HepG2 (cell line): ENCODE results near the gene CNTN5. TPM values are rescaled to one million over a fixed set of nuclear protein-coding genes. Genes with fewer than 3 reads are reported as not detected.

Experiments used
- ATAC-seq: fragments of 200-7000 bp; cut with Tn5 transposase; 3 replicates; pipeline ENCODE4 v1.9.1; 2020; ENCODE audit warnings: mild to moderate bottlenecking, moderate library complexity
- BruUV-seq: library from RNA; stranded (reverse); fragments of 400-500 nt; replicated peaks from 2 replicates; lab custom pipeline; 2021; lab: Mats Ljungman, UMichigan
- CTCF ChIA-PET: fragments of 300-600 bp; formaldehyde crosslinking; extraction: SDS; loops from one replicate; lab custom pipeline; 2021; ENCODE audit warnings: low total read pairs, inconsistent platforms, low intra/inter-chr PET ratio; lab: Yijun Ruan, JAX
- POLR2A ChIA-PET: fragments of 350-600 bp; sonication (Branson Sonifier 250); formaldehyde crosslinking; loops from one replicate; lab custom pipeline; 2020; ENCODE audit warnings: antibody characterized with exemption, inconsistent platforms; lab: Yijun Ruan, JAX
- DNase-seq: peaks from one replicate; pipeline ENCODE4 v3.0.0-alpha.2; 2015; ENCODE audit warnings: low spot score
- FAIRE-seq: peaks from 3 replicates; lab custom pipeline; 2011; peaks lifted over from hg19 to GRCh38; lab: Jason Lieb, UNC
- H2AFZ ChIP-seq: one replicate; pipeline ENCODE4 v1.6.1; 2011; ENCODE audit warnings: low read length, inconsistent platforms
- H3K27ac ChIP-seq: fragments of 300-600 bp; 3 replicates; pipeline ENCODE4 v1.8.0; 2011; ENCODE audit warnings: mixed run types, mild to moderate bottlenecking, mixed read lengths, low read length, inconsistent platforms; ENCODE audit not compliant: insufficient read depth; ENCODE audit errors: extremely low read length
- H3K27me3 ChIP-seq, 2 experiments: fragments of 200-600 bp in 1 of 2; 2 replicates in 1 of 2; 3 replicates in 1 of 2; pipeline versions ENCODE4 v1.6.0 to v1.8.0; 2011; ENCODE audit warnings: low read length in 2 of 2, mild to moderate bottlenecking in 2 of 2, moderate library complexity in 2 of 2, inconsistent platforms in 1 of 2; ENCODE audit not compliant: insufficient read depth in 2 of 2, control insufficient read depth in 1 of 2
- H3K36me3 ChIP-seq, 2 experiments: fragments of 200-600 bp in 1 of 2; replicated peaks in 1 of 2; 2 replicates in 1 of 2; 3 replicates in 1 of 2; pipeline versions ENCODE4 v1.5.1 to v1.8.0; 2011; ENCODE audit warnings: low read length in 2 of 2, inconsistent platforms in 1 of 2; ENCODE audit not compliant: insufficient read depth in 2 of 2, control insufficient read depth in 1 of 2
- H3K4me1 ChIP-seq: 2 replicates; pipeline ENCODE4 v1.5.1; 2012; ENCODE audit warnings: low read length, inconsistent platforms; ENCODE audit not compliant: insufficient read depth
- H3K4me2 ChIP-seq: 2 replicates; pipeline ENCODE4 v1.6.0; 2011; ENCODE audit warnings: low read depth, low read length, inconsistent platforms
- H3K4me3 ChIP-seq, 3 experiments: fragments of 200-600 bp in 1 of 3; sonication (generic), shearing (Covaris generic) in 1 of 3; replicated peaks in 1 of 3; 2 replicates each; pipeline ENCODE4 v1.5.1; 2011 to 2016; ENCODE audit warnings: low read length in 3 of 3, inconsistent platforms in 2 of 3, low read depth in 2 of 3, mild to moderate bottlenecking in 2 of 3, control low read depth in 1 of 3, mixed read lengths in 1 of 3; ENCODE audit not compliant: insufficient read depth in 1 of 3
- H3K79me2 ChIP-seq: one replicate; pipeline ENCODE4 v1.6.1; 2011; ENCODE audit warnings: low read length, inconsistent platforms; ENCODE audit not compliant: insufficient read depth
- H3K9ac ChIP-seq: 2 replicates; pipeline ENCODE4 v1.6.0; 2011; ENCODE audit warnings: mild to moderate bottlenecking, low read depth, low read length, inconsistent platforms; ENCODE audit not compliant: insufficient read depth
- H3K9me3 ChIP-seq: 2 replicates; pipeline ENCODE4 v1.5.1; 2012; ENCODE audit warnings: mild to moderate bottlenecking, low read length
- H4K20me1 ChIP-seq: 2 replicates; pipeline ENCODE4 v1.6.0; 2011; ENCODE audit warnings: inconsistent platforms, mild to moderate bottlenecking, low read length, moderate library complexity; ENCODE audit not compliant: insufficient read depth
- AGO1 ChIP-seq: fragments of 200-400 bp; formaldehyde crosslinking; IDR thresholded peaks from 2 replicates; pipeline ENCODE4 v1.6.1; 2017; ENCODE audit warnings: mild to moderate bottlenecking, low read depth, low read length, moderate library complexity; ENCODE audit not compliant: poor library complexity, severe bottlenecking
- CBX5 ChIP-seq: sonication (generic); formaldehyde crosslinking; IDR thresholded peaks from 2 replicates; pipeline ENCODE4 v1.4.0; 2020; ENCODE audit warnings: missing genetic modification reagents, borderline replicate concordance
- GABPA ChIP-seq, 2 experiments: IDR thresholded peaks; 2 replicates each; pipeline ENCODE4 v1.6.1; 2011 to 2016; ENCODE audit warnings: low read depth in 2 of 2, low read length in 1 of 2, missing biosample characterization in 1 of 2, missing genetic modification characterization in 1 of 2
- GFI1 ChIP-seq: sonication (generic); formaldehyde crosslinking; IDR thresholded peaks from 2 replicates; pipeline ENCODE4 v1.5.0; 2020; ENCODE audit warnings: missing genetic modification reagents, mild to moderate bottlenecking, borderline replicate concordance
- NFE2 ChIP-seq: sonication (generic); formaldehyde crosslinking; IDR thresholded peaks from 2 replicates; pipeline ENCODE4 v1.4.0; 2020; ENCODE audit warnings: missing genetic modification reagents
- RAD51 ChIP-seq: fragments of 450-650 bp; IDR thresholded peaks from 2 replicates; pipeline ENCODE4 v1.6.1; 2016; ENCODE audit warnings: borderline replicate concordance
- ZFP37 ChIP-seq: sonication (generic); formaldehyde crosslinking; IDR thresholded peaks from 2 replicates; pipeline ENCODE4 v1.4.0; 2020; ENCODE audit warnings: missing genetic modification reagents, borderline replicate concordance
- ZHX2 ChIP-seq, 2 experiments: sonication (generic) in 1 of 2; formaldehyde crosslinking in 1 of 2; IDR thresholded peaks; 2 replicates each; pipeline versions ENCODE4 v1.6.1 to v1.9.0; 2014 to 2022; ENCODE audit warnings: antibody characterized with exemption in 1 of 2, borderline replicate concordance in 1 of 2, inconsistent platforms in 1 of 2, low read depth in 1 of 2, missing genetic modification reagents in 1 of 2
- ZMAT5 ChIP-seq: sonication (generic); formaldehyde crosslinking; IDR thresholded peaks from 2 replicates; pipeline ENCODE4 v1.5.0; 2020; ENCODE audit warnings: mild to moderate bottlenecking, low read depth, missing genetic modification reagents, borderline replicate concordance
- ZNF629 ChIP-seq: sonication (generic); formaldehyde crosslinking; conservative IDR thresholded peaks from 2 replicates; pipeline ENCODE4 v1.5.0; 2020; ENCODE audit warnings: missing genetic modification reagents
- ZSCAN30 ChIP-seq: sonication (generic); formaldehyde crosslinking; IDR thresholded peaks from 2 replicates; pipeline ENCODE4 v1.5.0; 2020; ENCODE audit warnings: mild to moderate bottlenecking, missing genetic modification reagents
- WGBS: methylation state at CpG from one replicate; pipeline ENCODE4 v1.1.6; 2017; ENCODE audit warnings: low lambda C conversion rate; 5-methylcytosine and 5-hydroxymethylcytosine counted together
- in situ Hi-C: cut with HindIII; loops from 2 replicates; pipeline ENCODE4 v1.10.0; 2017; ENCODE audit warnings: low pct_unique_long_range_greater_than_20kb; ENCODE audit not compliant: extremely low pct_ligation_motif_present
- intact Hi-C: fragments of 100-400 bp; cut with micrococcal nuclease; formaldehyde crosslinking; loops from one replicate; pipeline ENCODE4 v1.10.0; 2022; ENCODE audit not compliant: unreplicated experiment
- polyA plus RNA-seq, 8 experiments: library from polyadenylated mRNA; depleted of rRNA in 3 of 8; stranded (reverse) in 7 of 8; unstranded in 1 of 8; fragments of >200 nt; fragmentation: Illumina TruSeq in 4 of 8; extraction: Trizol in 4 of 8; gene quantifications; 2 replicates each; pipeline versions ENCODE4 v1.2.1 to v1.2.3, GENCODE V29; 2011 to 2016; ENCODE audit warnings: low read depth in 4 of 8, missing spikeins in 1 of 8, mixed read lengths in 1 of 8; ENCODE audit not compliant: insufficient read depth in 1 of 8
- total RNA-seq, 5 experiments: library from RNA; depleted of rRNA; stranded (reverse); fragments of >200 nt; fragmentation: Illumina TruSeq; extraction: Trizol; gene quantifications; 2 replicates each; pipeline ENCODE4 v1.2.3, GENCODE V29; 2016; ENCODE audit warnings: low read depth in 1 of 5
- TF ChIP-seq, protein P1 (sequence below): IDR thresholded peaks from 2 replicates; pipeline ENCODE4 v1.6.1; 2016; ENCODE audit warnings: low read depth, control low read depth
- TF ChIP-seq, protein P2 (sequence below): sonication (generic); formaldehyde crosslinking; IDR thresholded peaks from 2 replicates; pipeline ENCODE4 v1.4.0; 2020; ENCODE audit warnings: mild to moderate bottlenecking, missing genetic modification reagents
- TF ChIP-seq, protein P3 (sequence below): sonication (generic); formaldehyde crosslinking; IDR thresholded peaks from 2 replicates; pipeline ENCODE4 v1.9.0; 2022; ENCODE audit warnings: missing genetic modification reagents, mild to moderate bottlenecking, borderline replicate concordance

CNTN5 gene
- total and polyA plus RNA-seq, 2 of the 13 experiments (the other 11 are each of a cell fraction or from before 2014, with no cell fraction given) = not detected

DNA sequence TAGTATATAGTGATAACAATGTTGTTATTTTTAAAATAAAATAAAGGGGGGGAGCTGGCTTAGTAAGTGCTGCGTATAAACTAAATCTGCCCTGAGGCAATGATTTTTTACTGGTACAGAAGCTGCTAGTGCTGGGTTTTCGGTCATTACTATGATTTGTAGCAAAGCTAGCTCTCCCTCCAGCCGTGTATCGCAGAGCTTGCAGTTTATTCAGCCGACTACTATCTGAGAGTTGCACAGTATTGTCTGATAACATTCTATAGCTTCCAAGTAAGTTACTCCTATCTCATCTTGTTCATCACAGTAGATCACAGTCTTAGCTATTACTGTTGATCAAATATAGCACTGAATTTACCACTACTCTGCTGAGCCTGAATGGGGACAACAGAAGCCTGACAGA lies 860.9 kb downstream of the CNTN5 start:
- POLR2A ChIA-PET = no interaction called here
- no peaks in the 10 kb centered on the region for H3K9me3 ChIP-seq
- H3K27ac ChIP-seq = no peak overlapping the region
- no peaks in the 10 kb centered on the region for H3K27me3 ChIP-seq
- H3K4me1 ChIP-seq = no peaks in the 10 kb centered on the region
- DNase-seq = no peak
- no peaks in the 10 kb centered on the region for H3K79me2 ChIP-seq
- in situ Hi-C loops (no loop called here), intact Hi-C loops (no loop called here)
- no peaks in the 10 kb centered on the region for H3K36me3 ChIP-seq
- H4K20me1 ChIP-seq = no peaks in the 10 kb centered on the region
- no peak overlapping the region for H3K4me2 ChIP-seq
- WGBS = 0% methylated on average over 5 of the region's 5 CpGs
- CTCF ChIA-PET = no interaction called here
- no peak for FAIRE-seq
- H3K4me3 ChIP-seq = no peak overlapping the region
- H3K9ac ChIP-seq = no peak overlapping the region
- BruUV-seq = no TSS peak
- H2AFZ ChIP-seq = no peak overlapping the region
- no peak for ATAC-seq
- TF ChIP-seq GABPA (IDR thresholded peaks at IDR 0.05; ENCODE audit: low read depth, low read length) (no peak), GABPA (CRISPR knock-in tag; IDR thresholded peaks at IDR 0.05; ENCODE audit: low read depth) (no peak), AGO1 (no peak), RAD51 (no peak), CBX5 (no peak), ZSCAN30 (no peak), ZFP37 (CRISPR knock-in tag) (no peak), GFI1 (CRISPR knock-in tag) (no peak), ZNF629 (CRISPR knock-in tag) (no peak), ZMAT5 (CRISPR knock-in tag) (no peak), ZHX2 (IDR thresholded peaks at IDR 0.05; ENCODE audit: low read depth) (no peak), ZHX2 (CRISPR knock-in tag; IDR thresholded peaks at IDR 0.05; ENCODE audit: borderline replicate concordance) (no peak), NFE2 (CRISPR knock-in tag) (no peak)
- TF ChIP-seq, protein P1, sequence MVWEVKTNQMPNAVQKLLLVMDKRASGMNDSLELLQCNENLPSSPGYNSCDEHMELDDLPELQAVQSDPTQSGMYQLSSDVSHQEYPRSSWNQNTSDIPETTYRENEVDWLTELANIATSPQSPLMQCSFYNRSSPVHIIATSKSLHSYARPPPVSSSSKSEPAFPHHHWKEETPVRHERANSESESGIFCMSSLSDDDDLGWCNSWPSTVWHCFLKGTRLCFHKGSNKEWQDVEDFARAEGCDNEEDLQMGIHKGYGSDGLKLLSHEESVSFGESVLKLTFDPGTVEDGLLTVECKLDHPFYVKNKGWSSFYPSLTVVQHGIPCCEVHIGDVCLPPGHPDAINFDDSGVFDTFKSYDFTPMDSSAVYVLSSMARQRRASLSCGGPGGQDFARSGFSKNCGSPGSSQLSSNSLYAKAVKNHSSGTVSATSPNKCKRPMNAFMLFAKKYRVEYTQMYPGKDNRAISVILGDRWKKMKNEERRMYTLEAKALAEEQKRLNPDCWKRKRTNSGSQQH (CRISPR knock-in tag) = no peak
- TF ChIP-seq, protein P2, sequence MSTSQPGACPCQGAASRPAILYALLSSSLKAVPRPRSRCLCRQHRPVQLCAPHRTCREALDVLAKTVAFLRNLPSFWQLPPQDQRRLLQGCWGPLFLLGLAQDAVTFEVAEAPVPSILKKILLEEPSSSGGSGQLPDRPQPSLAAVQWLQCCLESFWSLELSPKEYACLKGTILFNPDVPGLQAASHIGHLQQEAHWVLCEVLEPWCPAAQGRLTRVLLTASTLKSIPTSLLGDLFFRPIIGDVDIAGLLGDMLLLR (CRISPR knock-in tag) = no peak
- TF ChIP-seq, protein P3, sequence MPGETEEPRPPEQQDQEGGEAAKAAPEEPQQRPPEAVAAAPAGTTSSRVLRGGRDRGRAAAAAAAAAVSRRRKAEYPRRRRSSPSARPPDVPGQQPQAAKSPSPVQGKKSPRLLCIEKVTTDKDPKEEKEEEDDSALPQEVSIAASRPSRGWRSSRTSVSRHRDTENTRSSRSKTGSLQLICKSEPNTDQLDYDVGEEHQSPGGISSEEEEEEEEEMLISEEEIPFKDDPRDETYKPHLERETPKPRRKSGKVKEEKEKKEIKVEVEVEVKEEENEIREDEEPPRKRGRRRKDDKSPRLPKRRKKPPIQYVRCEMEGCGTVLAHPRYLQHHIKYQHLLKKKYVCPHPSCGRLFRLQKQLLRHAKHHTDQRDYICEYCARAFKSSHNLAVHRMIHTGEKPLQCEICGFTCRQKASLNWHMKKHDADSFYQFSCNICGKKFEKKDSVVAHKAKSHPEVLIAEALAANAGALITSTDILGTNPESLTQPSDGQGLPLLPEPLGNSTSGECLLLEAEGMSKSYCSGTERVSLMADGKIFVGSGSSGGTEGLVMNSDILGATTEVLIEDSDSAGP = no peak
